Lung (tissue), 16 donors: Measurements from ENCODE around the gene INPP1. TPM values are rescaled to one million over a fixed set of nuclear protein-coding genes. Genes with fewer than 3 reads are reported as not detected.
"Not testable (repeated sequence)": the region's sequence is repeated elsewhere in the genome, so short reads cannot be mapped to it uniquely, and the experiment has no call there.

Source experiments
- ATAC-seq: fragments of 200-7000 bp; cut with Tn5 transposase; one replicate; pipeline ENCODE4 v1.9.1; 2020; ENCODE audit warnings: moderate number of reproducible peaks; ENCODE audit not compliant: insufficient read depth, low FRiP score
- DNase-seq, 3 donors: peaks; one replicate each; pipeline ENCODE4 v3.0.0-alpha.2; 2013 to 2017
- H3K27ac ChIP-seq, 2 donors: one replicate each; pipeline ENCODE4 v1.5.1; 2013; ENCODE audit warnings: mild to moderate bottlenecking in 2 of 2, moderate library complexity in 2 of 2, control low read depth in 1 of 2, inconsistent platforms in 1 of 2, low read depth in 1 of 2, low read length in 1 of 2
- H3K27me3 ChIP-seq, 3 donors: one replicate each; pipeline ENCODE4 v1.5.1; 2013; ENCODE audit warnings: low read length in 2 of 3; ENCODE audit not compliant: control insufficient read depth in 3 of 3, insufficient read depth in 3 of 3
- H3K36me3 ChIP-seq, 4 donors: one replicate each; pipeline ENCODE4 v1.5.1; 2013; ENCODE audit warnings: low read length in 4 of 4, mild to moderate bottlenecking in 1 of 4, moderate library complexity in 1 of 4; ENCODE audit not compliant: control insufficient read depth in 4 of 4, insufficient read depth in 4 of 4
- H3K4me1 ChIP-seq, 5 donors: one replicate each; pipeline ENCODE4 v1.5.1; 2013; ENCODE audit warnings: low read length in 5 of 5, mild to moderate bottlenecking in 2 of 5, moderate library complexity in 1 of 5; ENCODE audit not compliant: control insufficient read depth in 5 of 5, insufficient read depth in 5 of 5
- H3K4me3 ChIP-seq: one replicate; pipeline ENCODE4 v1.5.1; 2013; ENCODE audit warnings: mild to moderate bottlenecking, control low read depth, moderate library complexity
- H3K9ac ChIP-seq, 2 donors: one replicate each; pipeline ENCODE4 v1.5.1; 2013; ENCODE audit warnings: low read length in 2 of 2, control low read depth in 1 of 2; ENCODE audit not compliant: insufficient read depth in 1 of 2
- H3K9me3 ChIP-seq, 4 donors: one replicate each; pipeline ENCODE4 v1.5.1; 2013; ENCODE audit warnings: low read length in 3 of 4, mild to moderate bottlenecking in 1 of 4, moderate library complexity in 1 of 4; ENCODE audit not compliant: control insufficient read depth in 4 of 4, insufficient read depth in 3 of 4
- WGBS, 2 donors: extraction: QIAGEN DNeasy Blood & Tissue Kit; methylation state at CpG; one replicate each; pipeline ENCODE4 v1.1.7; 2013; 5-methylcytosine and 5-hydroxymethylcytosine counted together
- long read RNA-seq, 5 donors: transcript quantifications; one replicate each; lab custom pipeline, GENCODE V29; 2026
- polyA plus RNA-seq, 2 donors: library from polyadenylated mRNA; stranded (reverse); fragments of 200-250 nt; gene quantifications; one replicate each; pipeline ENCODE4 v1.2.1, GENCODE V29; 2013
- total RNA-seq, 2 donors: library from RNA; depleted of rRNA in 1 of 2; stranded (reverse); fragments of >200 nt in 1 of 2; gene quantifications; one replicate each; pipeline ENCODE4 v1.2.1, GENCODE V29; 2014 to 2021
- TF ChIP-seq, protein P1 (sequence below): IDR thresholded peaks from 2 replicates; pipeline ENCODE4 v1.5.1; 2012; ENCODE audit warnings: mild to moderate bottlenecking; ENCODE audit errors: control extremely low read depth, extremely low read depth
- donor health status: control.
- donor health status: control.
- donor health status: Bipolar disorder and iron deficiency.
- donor health status: healthy.
- donor health status: DM: yes; HTN: yes; CAD: no.

Gene INPP1, protein sequence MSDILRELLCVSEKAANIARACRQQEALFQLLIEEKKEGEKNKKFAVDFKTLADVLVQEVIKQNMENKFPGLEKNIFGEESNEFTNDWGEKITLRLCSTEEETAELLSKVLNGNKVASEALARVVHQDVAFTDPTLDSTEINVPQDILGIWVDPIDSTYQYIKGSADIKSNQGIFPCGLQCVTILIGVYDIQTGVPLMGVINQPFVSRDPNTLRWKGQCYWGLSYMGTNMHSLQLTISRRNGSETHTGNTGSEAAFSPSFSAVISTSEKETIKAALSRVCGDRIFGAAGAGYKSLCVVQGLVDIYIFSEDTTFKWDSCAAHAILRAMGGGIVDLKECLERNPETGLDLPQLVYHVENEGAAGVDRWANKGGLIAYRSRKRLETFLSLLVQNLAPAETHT
- total RNA-seq: 10 to 100 TPM; 15.7 to 26.7 TPM
- 10 to 100 TPM; 18.3 to 18.7 TPM for polyA plus RNA-seq
- long read RNA-seq, donor 1, transcript INPP1-201 (6 exons, 1,919 nt): major isoform, 10 of 12 reads
- long read RNA-seq, donor 1, partial matches to known transcripts: 0 of 12 reads
- long read RNA-seq, donor 1, other reads (novel, unspliced or antisense): 0 of 12 reads
- long read RNA-seq, donor 2, partial matches to known transcripts: 0 of 3 reads
- long read RNA-seq, donor 2, other reads (novel, unspliced or antisense): 0 of 3 reads
- long read RNA-seq, donor 3, partial matches to known transcripts: 0 of 5 reads
- long read RNA-seq, donor 3, other reads (novel, unspliced or antisense): 0 of 5 reads
- long read RNA-seq, donor 4, partial matches to known transcripts: 19 of 20 reads
- long read RNA-seq, donor 4, other reads (novel, unspliced or antisense): 0 of 20 reads
- long read RNA-seq, donor 5, transcript INPP1-201 (6 exons, 1,919 nt): major isoform, 7 of 7 reads
- long read RNA-seq, donor 5, partial matches to known transcripts: 0 of 7 reads
- long read RNA-seq, donor 5, other reads (novel, unspliced or antisense): 0 of 7 reads

DNA sequence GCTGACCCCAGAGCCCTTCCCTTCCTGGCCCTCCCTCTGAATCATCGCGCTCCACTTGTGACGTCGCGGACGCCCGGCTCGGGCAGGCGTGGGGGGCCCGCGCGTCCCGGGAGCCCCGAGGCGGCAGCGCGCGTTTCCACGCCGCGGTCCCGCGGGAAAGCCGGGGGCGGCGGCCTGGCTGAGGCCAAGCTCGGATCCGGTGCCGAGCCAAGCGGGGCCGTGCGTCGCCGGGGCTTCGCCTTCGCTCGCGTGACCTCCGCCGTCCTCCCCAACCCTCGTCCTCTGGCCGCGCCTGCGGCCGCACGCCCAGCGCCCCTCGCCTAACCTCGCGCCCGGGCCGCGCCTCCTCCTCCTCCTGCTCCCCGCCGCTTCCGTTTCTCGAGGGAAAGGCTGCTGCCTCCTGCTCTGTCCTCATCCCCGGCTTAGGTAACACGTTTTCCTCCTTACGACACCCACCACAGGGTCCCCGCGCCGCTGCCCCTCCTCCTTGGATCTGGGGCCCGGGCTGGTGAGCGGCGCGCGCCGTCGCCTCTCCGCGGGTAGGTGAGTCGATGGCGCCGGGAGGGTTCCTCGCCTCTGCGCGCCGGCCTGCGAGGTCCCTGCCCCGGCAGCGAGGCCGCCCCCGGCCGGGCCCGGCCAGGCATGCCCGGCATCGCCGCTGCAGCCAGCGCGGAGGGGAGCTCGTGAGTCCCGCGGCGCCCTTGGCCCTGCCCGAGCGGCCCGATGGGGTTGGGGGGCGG lies at the start of gene INPP1:
TSS of gene INPP1 (plus strand) at position 54 of the 740 bp plus-strand sequence. CDS start 16,514 bp downstream, outside the sequence.
- peaks cover 0 to 8% (median 0%) of the 10 kb centered on the region in 5 donors for H3K4me1 ChIP-seq
- H3K27me3 ChIP-seq: no peaks in the 10 kb centered on the region
- peak within 1 kb of the TSS; percentile 64 for H3K4me3 ChIP-seq
- no peaks in the 10 kb centered on the region for H3K9me3 ChIP-seq
- DNase-seq: peak; percentile 69 to 77 (median 71)
- ATAC-seq: peak; percentile 89
- no peaks in the 10 kb centered on the region for H3K36me3 ChIP-seq
- 0 to 1% methylated on average over 63 to 99 of the region's 99 CpGs for WGBS, 2 donors
- H3K27ac ChIP-seq: peak within 1 kb of the TSS; percentile 83 to 97
- TF ChIP-seq, protein P1, sequence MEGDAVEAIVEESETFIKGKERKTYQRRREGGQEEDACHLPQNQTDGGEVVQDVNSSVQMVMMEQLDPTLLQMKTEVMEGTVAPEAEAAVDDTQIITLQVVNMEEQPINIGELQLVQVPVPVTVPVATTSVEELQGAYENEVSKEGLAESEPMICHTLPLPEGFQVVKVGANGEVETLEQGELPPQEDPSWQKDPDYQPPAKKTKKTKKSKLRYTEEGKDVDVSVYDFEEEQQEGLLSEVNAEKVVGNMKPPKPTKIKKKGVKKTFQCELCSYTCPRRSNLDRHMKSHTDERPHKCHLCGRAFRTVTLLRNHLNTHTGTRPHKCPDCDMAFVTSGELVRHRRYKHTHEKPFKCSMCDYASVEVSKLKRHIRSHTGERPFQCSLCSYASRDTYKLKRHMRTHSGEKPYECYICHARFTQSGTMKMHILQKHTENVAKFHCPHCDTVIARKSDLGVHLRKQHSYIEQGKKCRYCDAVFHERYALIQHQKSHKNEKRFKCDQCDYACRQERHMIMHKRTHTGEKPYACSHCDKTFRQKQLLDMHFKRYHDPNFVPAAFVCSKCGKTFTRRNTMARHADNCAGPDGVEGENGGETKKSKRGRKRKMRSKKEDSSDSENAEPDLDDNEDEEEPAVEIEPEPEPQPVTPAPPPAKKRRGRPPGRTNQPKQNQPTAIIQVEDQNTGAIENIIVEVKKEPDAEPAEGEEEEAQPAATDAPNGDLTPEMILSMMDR: no peak
- peak within 1 kb of the TSS; percentile 32 to 80 for H3K9ac ChIP-seq

DNA sequence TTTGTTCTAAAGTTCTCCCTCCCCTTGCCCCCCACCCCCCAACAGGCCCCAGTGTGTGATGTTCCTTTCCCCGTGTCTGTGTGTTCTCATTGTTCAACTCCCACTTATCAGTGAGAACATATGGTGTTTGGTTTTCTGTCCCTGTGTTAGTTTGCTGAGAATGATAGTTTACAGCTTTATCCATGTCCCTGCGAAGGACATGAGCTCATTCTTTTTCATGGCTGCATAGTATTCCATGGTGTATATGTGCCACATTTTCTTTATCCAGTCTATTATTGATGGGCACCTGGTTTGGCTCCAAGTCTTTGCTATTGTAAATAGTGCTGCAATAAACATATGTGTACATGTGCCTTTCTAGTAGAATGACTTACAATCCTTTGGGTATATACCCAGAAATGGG lies 45.5 kb upstream of the INPP1 start:
- not testable (repeated sequence) for H3K4me1 ChIP-seq, H3K9me3 ChIP-seq, H3K9ac ChIP-seq, H3K27me3 ChIP-seq, ATAC-seq, DNase-seq, H3K4me3 ChIP-seq, H3K27ac ChIP-seq
- 96 to 97% methylated on average over 2 of the region's 2 CpGs for WGBS, 2 donors
- H3K36me3 ChIP-seq: peaks cover 0 to 25% (median 7%) of the 10 kb centered on the region in 4 donors

DNA sequence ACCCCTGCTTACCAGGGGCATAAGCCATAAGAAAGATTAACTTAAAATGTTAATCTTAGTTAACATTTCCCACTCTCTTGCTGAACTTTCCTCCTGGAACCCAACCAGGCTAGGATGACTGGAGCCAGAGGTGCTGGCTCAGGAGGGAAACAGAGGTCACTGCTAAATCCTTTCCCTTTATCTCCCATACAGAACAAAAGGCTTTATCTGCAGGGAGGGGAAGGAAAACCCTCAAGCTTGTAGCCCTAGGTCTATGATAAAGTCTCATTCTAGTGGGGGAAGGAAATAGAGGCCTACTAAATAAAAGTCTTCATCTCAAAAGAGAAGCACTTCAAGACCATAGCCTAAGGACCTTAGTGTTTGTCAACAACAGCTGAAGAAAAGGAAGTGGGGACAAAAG lies 42.4 kb upstream of the INPP1 start:
- peaks cover 4 to 13% (median 8%) of the 10 kb centered on the region in 4 donors for H3K36me3 ChIP-seq
- ATAC-seq: no peak
- H3K27me3 ChIP-seq: no peaks in the 10 kb centered on the region
- no peak overlapping the region for H3K9ac ChIP-seq
- H3K4me3 ChIP-seq: no peak overlapping the region
- H3K4me1 ChIP-seq: peaks cover 0 to 4% (median 0%) of the 10 kb centered on the region in 5 donors
- H3K27ac ChIP-seq: no peak overlapping the region
- TF ChIP-seq, protein P1: no peak
- H3K9me3 ChIP-seq: peaks cover 0 to 3% (median 0%) of the 10 kb centered on the region in 4 donors
- DNase-seq: no peak
